ENCODE measurements around the gene MAML2.

Gene MAML2

DNA sequence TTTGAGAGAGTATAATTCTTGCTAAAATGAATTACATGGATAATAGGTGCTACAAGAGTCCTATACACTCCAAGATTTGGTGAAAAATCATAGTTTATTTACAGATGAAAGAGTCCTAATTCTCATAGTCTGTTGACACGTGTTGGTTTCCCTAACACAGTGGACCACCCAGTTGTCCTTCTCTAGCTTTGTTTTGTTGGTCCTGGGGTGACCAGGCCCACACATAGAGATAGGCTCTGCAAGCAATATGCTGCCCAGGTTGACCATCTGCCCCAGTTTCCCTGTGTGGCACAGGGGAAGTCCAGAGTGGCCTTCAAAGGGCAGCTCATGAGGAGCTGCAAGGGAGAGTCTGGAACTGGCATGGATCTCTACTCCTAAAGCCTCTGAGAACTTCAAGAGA, 184.9 kb downstream of the MAML2 start:
- Histone ChIP-seq H3K27me3 (replicated peaks; ENCODE audit: control insufficient read depth, insufficient read depth, low read length) (no peaks in the 10 kb centered on the region), H3K36me3 (ENCODE audit: control insufficient read depth, insufficient read depth, low read length, severe bottlenecking) (no peaks in the 10 kb centered on the region), H3K4me3 (ENCODE audit: low read length) (no peak overlapping the region), H3K9ac (ENCODE audit: low read length) (no peak overlapping the region), H3K4me1 (ENCODE audit: control insufficient read depth, insufficient read depth, low read length) (peaks cover 62% of the 10 kb centered on the region), H3K9me3 (ENCODE audit: control insufficient read depth, low read length) (no peaks in the 10 kb centered on the region)
- no peak for DNase-seq (ENCODE audit: low read depth)

GRCh38 chr11:96157517-96157873, 185.5 kb downstream of the MAML2 start:
- H3K9me3 ChIP-seq (ENCODE audit: control insufficient read depth, low read length) = no peaks in the 10 kb centered on the region
- no peaks in the 10 kb centered on the region for H3K36me3 ChIP-seq (ENCODE audit: control insufficient read depth, insufficient read depth, low read length, severe bottlenecking)
- H3K4me3 ChIP-seq (ENCODE audit: low read length) = peak overlapping the region; percentile 12
- peak overlapping the region; percentile 72 for H3K9ac ChIP-seq (ENCODE audit: low read length)
- DNase-seq (ENCODE audit: low read depth) = no peak
- no peaks in the 10 kb centered on the region for H3K27me3 ChIP-seq (replicated peaks; ENCODE audit: control insufficient read depth, insufficient read depth, low read length)
- peaks cover 58% of the 10 kb centered on the region for H3K4me1 ChIP-seq (ENCODE audit: control insufficient read depth, insufficient read depth, low read length)

DNA sequence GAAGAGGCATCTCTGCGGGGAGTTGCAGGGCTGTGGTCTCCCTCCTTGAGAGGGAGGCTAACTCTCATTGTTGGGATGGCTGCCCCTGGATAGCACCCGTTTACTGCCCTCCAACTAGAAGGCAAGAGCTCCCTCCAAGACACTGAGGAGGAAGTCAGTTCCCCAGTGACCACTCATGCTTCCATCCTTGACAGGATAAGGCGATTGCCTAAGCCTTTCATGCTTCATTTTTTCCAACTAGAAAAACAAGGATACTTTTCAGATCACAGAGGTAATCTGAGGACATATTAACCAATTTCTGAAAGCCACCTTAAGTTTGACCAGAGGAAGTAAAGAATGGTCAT, 186.6 kb downstream of the MAML2 start:
- H3K4me1 ChIP-seq (ENCODE audit: control insufficient read depth, insufficient read depth, low read length) = peaks cover 48% of the 10 kb centered on the region
- H3K36me3 ChIP-seq (ENCODE audit: control insufficient read depth, insufficient read depth, low read length, severe bottlenecking) = no peaks in the 10 kb centered on the region
- peak overlapping the region; percentile 72 for H3K9ac ChIP-seq (ENCODE audit: low read length)

DNA sequence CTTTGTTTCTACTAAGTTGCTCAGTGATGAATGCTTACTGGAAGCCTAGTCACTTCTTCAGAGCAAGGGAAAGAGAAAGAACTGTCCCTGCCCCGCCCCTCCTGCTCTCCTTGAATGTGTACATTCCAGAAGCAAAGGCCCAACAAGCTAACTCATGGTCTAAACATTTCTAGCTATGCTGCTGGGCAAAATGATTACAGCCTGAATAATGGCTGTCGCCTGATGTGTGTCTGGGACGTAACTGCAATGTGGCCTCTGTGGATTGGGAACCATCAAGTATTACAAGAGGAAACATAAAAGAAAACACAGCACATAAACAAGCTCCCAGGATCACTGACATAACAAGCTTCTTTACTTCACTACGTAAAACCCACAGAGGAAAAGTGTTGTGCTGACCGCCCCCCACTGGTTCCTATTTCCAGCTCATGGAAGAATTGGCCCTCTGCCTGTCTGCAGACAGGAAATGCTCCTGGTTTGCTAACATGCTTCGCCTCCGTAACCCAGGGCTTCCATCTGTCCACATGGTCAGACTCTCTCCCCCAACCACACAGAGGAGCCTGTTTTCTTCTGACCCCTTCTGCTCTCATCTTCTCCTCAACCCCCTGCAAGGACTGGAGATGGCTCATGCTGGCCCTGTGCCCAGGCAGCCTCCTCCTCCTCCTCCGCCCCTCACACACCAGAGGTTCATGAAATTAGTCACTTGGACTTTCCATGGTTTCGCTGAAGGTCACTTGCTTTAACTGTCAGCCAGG, 187.2 kb downstream of the MAML2 start:
- peak overlapping the region; percentile 72 for H3K9ac ChIP-seq (ENCODE audit: low read length)
- H3K4me1 ChIP-seq (ENCODE audit: control insufficient read depth, insufficient read depth, low read length) = peaks cover 42% of the 10 kb centered on the region
- H3K9me3 ChIP-seq (ENCODE audit: control insufficient read depth, low read length) = no peaks in the 10 kb centered on the region
- no peaks in the 10 kb centered on the region for H3K36me3 ChIP-seq (ENCODE audit: control insufficient read depth, insufficient read depth, low read length, severe bottlenecking)
- DNase-seq (ENCODE audit: low read depth) = peak; percentile 93
- H3K27me3 ChIP-seq (replicated peaks; ENCODE audit: control insufficient read depth, insufficient read depth, low read length) = no peaks in the 10 kb centered on the region
- H3K4me3 ChIP-seq (ENCODE audit: low read length) = peak overlapping the region; percentile 73

More for the DNA sequence above, 186.6 kb downstream of the MAML2 start:
- DNase-seq (ENCODE audit: low read depth) = peak; percentile 85
- Histone ChIP-seq H3K9me3 (ENCODE audit: control insufficient read depth, low read length) (no peaks in the 10 kb centered on the region), H3K27me3 (replicated peaks; ENCODE audit: control insufficient read depth, insufficient read depth, low read length) (no peaks in the 10 kb centered on the region), H3K4me3 (ENCODE audit: low read length) (peak overlapping the region; percentile 73)

- peak overlapping the region; percentile 46 for H3K4me3 ChIP-seq (ENCODE audit: low read length)
- H3K27me3 ChIP-seq (replicated peaks; ENCODE audit: control insufficient read depth, insufficient read depth, low read length) = no peaks in the 10 kb centered on the region
- no peaks in the 10 kb centered on the region for H3K9me3 ChIP-seq (ENCODE audit: control insufficient read depth, low read length)
- H3K36me3 ChIP-seq (ENCODE audit: control insufficient read depth, insufficient read depth, low read length, severe bottlenecking) = no peaks in the 10 kb centered on the region
- DNase-seq (ENCODE audit: low read depth) = peak; percentile 50
- H3K9ac ChIP-seq (ENCODE audit: low read length) = peak overlapping the region; percentile 45
- H3K4me1 ChIP-seq (ENCODE audit: control insufficient read depth, insufficient read depth, low read length) = peaks cover 47% of the 10 kb centered on the region
Measured at GRCh38 chr11:96154802-96155520, 188.0 kb downstream of the MAML2 start.

DNA sequence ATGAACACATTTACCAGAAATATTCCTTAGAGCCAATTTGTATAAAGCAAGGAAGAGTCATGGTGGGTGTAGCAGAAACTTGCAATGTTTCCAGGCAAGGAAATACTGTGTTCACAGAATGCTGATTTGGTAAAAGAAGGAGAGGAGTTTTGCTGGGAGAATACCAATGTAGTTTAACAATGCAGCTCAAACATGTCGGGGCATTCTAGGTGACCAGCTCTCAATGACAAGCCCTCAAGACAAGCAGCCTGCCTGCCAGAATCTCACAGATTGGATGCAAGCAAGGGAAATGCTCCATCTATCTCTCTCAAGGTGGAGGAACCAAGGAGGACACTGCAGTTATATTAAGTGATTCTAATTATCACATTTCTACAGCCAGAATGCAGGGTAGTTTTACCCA, 190.4 kb downstream of the MAML2 start:
- Histone ChIP-seq H3K4me3 (ENCODE audit: low read length) (no peak overlapping the region), H3K4me1 (ENCODE audit: control insufficient read depth, insufficient read depth, low read length) (peaks cover 51% of the 10 kb centered on the region), H3K36me3 (ENCODE audit: control insufficient read depth, insufficient read depth, low read length, severe bottlenecking) (no peaks in the 10 kb centered on the region), H3K9ac (ENCODE audit: low read length) (no peak overlapping the region), H3K9me3 (ENCODE audit: control insufficient read depth, low read length) (no peaks in the 10 kb centered on the region), H3K27me3 (replicated peaks; ENCODE audit: control insufficient read depth, insufficient read depth, low read length) (no peaks in the 10 kb centered on the region)
- no peak for DNase-seq (ENCODE audit: low read depth)

- peaks cover 41% of the 10 kb centered on the region for H3K4me1 ChIP-seq (ENCODE audit: control insufficient read depth, insufficient read depth, low read length)
- no peak for DNase-seq (ENCODE audit: low read depth)
- no peaks in the 10 kb centered on the region for H3K9me3 ChIP-seq (ENCODE audit: control insufficient read depth, low read length)
Measured at GRCh38 chr11:96151501-96151900, 191.5 kb downstream of the MAML2 start.

GRCh38 chr11:96150609-96151008, 192.4 kb downstream of the MAML2 start:
- H3K4me3 ChIP-seq (ENCODE audit: low read length) = no peak overlapping the region
- no peaks in the 10 kb centered on the region for H3K36me3 ChIP-seq (ENCODE audit: control insufficient read depth, insufficient read depth, low read length, severe bottlenecking)
- no peak for DNase-seq (ENCODE audit: low read depth)
- no peak overlapping the region for H3K9ac ChIP-seq (ENCODE audit: low read length)
- no peaks in the 10 kb centered on the region for H3K9me3 ChIP-seq (ENCODE audit: control insufficient read depth, low read length)
- peaks cover 32% of the 10 kb centered on the region for H3K4me1 ChIP-seq (ENCODE audit: control insufficient read depth, insufficient read depth, low read length)
- H3K27me3 ChIP-seq (replicated peaks; ENCODE audit: control insufficient read depth, insufficient read depth, low read length) = no peaks in the 10 kb centered on the region

More at GRCh38 chr11:96151501-96151900, 191.5 kb downstream of the MAML2 start:
- Histone ChIP-seq H3K4me3 (ENCODE audit: low read length) (no peak overlapping the region), H3K27me3 (replicated peaks; ENCODE audit: control insufficient read depth, insufficient read depth, low read length) (no peaks in the 10 kb centered on the region), H3K9ac (ENCODE audit: low read length) (no peak overlapping the region), H3K36me3 (ENCODE audit: control insufficient read depth, insufficient read depth, low read length, severe bottlenecking) (no peaks in the 10 kb centered on the region)

- H3K4me1 ChIP-seq (ENCODE audit: control insufficient read depth, insufficient read depth, low read length) = peaks cover 33% of the 10 kb centered on the region
- H3K9me3 ChIP-seq (ENCODE audit: control insufficient read depth, low read length) = no peaks in the 10 kb centered on the region
- no peak overlapping the region for H3K4me3 ChIP-seq (ENCODE audit: low read length)
- H3K9ac ChIP-seq (ENCODE audit: low read length) = no peak overlapping the region
- peak; percentile 77 for DNase-seq (ENCODE audit: low read depth)
- H3K36me3 ChIP-seq (ENCODE audit: control insufficient read depth, insufficient read depth, low read length, severe bottlenecking) = no peaks in the 10 kb centered on the region
- H3K27me3 ChIP-seq (replicated peaks; ENCODE audit: control insufficient read depth, insufficient read depth, low read length) = no peaks in the 10 kb centered on the region
Measured at GRCh38 chr11:96149743-96150555, 193.0 kb downstream of the MAML2 start.

- Histone ChIP-seq H3K9ac (ENCODE audit: low read length) (no peak overlapping the region), H3K9me3 (ENCODE audit: control insufficient read depth, low read length) (no peaks in the 10 kb centered on the region)
Measured at GRCh38 chr11:96147906-96148486, 195.0 kb downstream of the MAML2 start.

GRCh38 chr11:96147186-96147585, 195.8 kb downstream of the MAML2 start:
- Histone ChIP-seq H3K36me3 (ENCODE audit: control insufficient read depth, insufficient read depth, low read length, severe bottlenecking) (no peaks in the 10 kb centered on the region), H3K4me1 (ENCODE audit: control insufficient read depth, insufficient read depth, low read length) (peaks cover 47% of the 10 kb centered on the region), H3K9me3 (ENCODE audit: control insufficient read depth, low read length) (no peaks in the 10 kb centered on the region), H3K9ac (ENCODE audit: low read length) (no peak overlapping the region), H3K4me3 (ENCODE audit: low read length) (no peak overlapping the region), H3K27me3 (replicated peaks; ENCODE audit: control insufficient read depth, insufficient read depth, low read length) (no peaks in the 10 kb centered on the region)
- DNase-seq (ENCODE audit: low read depth) = no peak

More at GRCh38 chr11:96147906-96148486, 195.0 kb downstream of the MAML2 start:
- no peak for DNase-seq (ENCODE audit: low read depth)
- Histone ChIP-seq H3K27me3 (replicated peaks; ENCODE audit: control insufficient read depth, insufficient read depth, low read length) (no peaks in the 10 kb centered on the region), H3K36me3 (ENCODE audit: control insufficient read depth, insufficient read depth, low read length, severe bottlenecking) (no peaks in the 10 kb centered on the region), H3K4me1 (ENCODE audit: control insufficient read depth, insufficient read depth, low read length) (peaks cover 42% of the 10 kb centered on the region), H3K4me3 (ENCODE audit: low read length) (no peak overlapping the region)
